CD4-positive, alpha-beta memory T cell (primary cell): ENCODE results near the gene ERC1. TPM values are rescaled to one million over a fixed set of nuclear protein-coding genes. Genes with fewer than 3 reads are reported as not detected.

Experiments used
- CTCF ChIA-PET: fragments of 350-600 bp; sonication (Branson Sonifier 250); formaldehyde crosslinking; loops from one replicate; lab custom pipeline; 2021; ENCODE audit warnings: inconsistent platforms; ENCODE audit not compliant: partially characterized antibody; lab: Charles Lee
- POLR2A ChIA-PET: fragments of 350-600 bp; sonication (Branson Sonifier 250); formaldehyde crosslinking; loops from one replicate; lab custom pipeline; 2021; ENCODE audit not compliant: partially characterized antibody; lab: Charles Lee
- DNase-seq, 5 donors: peaks; one replicate each; pipeline versions ENCODE4 v3.0.0 to v3.0.0-alpha.2; 2020 to 2022; ENCODE audit warnings: mixed read lengths in 1 of 5
- H3K27ac ChIP-seq: one replicate; pipeline ENCODE4 v1.7.0; 2013; ENCODE audit warnings: low read depth, low read length
- H3K27me3 ChIP-seq: 2 replicates; pipeline ENCODE4 v1.7.0; 2013; ENCODE audit warnings: mild to moderate bottlenecking, low read length, moderate library complexity; ENCODE audit not compliant: insufficient read depth
- H3K36me3 ChIP-seq: 2 replicates; pipeline ENCODE4 v1.7.0; 2013; ENCODE audit warnings: mild to moderate bottlenecking, low read length, moderate library complexity; ENCODE audit not compliant: insufficient read depth
- H3K4me1 ChIP-seq: 2 replicates; pipeline ENCODE4 v1.7.0; 2013; ENCODE audit warnings: mild to moderate bottlenecking, low read length, moderate library complexity; ENCODE audit not compliant: insufficient read depth
- H3K4me3 ChIP-seq, 2 donors: one replicate each; pipeline ENCODE4 v1.7.0; 2013; ENCODE audit warnings: low read length in 2 of 2, mild to moderate bottlenecking in 1 of 2
- H3K9me3 ChIP-seq, 2 donors: one replicate each; pipeline ENCODE4 v1.7.0; 2013; ENCODE audit warnings: low read length in 2 of 2, control low read depth in 1 of 2; ENCODE audit not compliant: control insufficient read depth in 1 of 2
- H3K27ac Mint-ChIP-seq, 7 donors: one replicate each; pipeline ENCODE4 v1.8.0; 2020 to 2021; ENCODE audit warnings: mixed read lengths in 7 of 7, mild to moderate bottlenecking in 6 of 7, inconsistent platforms in 3 of 7, moderate library complexity in 3 of 7
- H3K27me3 Mint-ChIP-seq, 2 donors: one replicate each; pipeline ENCODE4 v1.8.0; 2020 to 2021; ENCODE audit warnings: mixed read lengths in 2 of 2
- H3K36me3 Mint-ChIP-seq, 2 donors: one replicate each; pipeline ENCODE4 v1.8.0; 2020 to 2021; ENCODE audit warnings: mixed read lengths in 2 of 2, inconsistent platforms in 1 of 2, mild to moderate bottlenecking in 1 of 2
- H3K4me1 Mint-ChIP-seq, 4 donors: one replicate each; pipeline ENCODE4 v1.8.0; 2020 to 2021; ENCODE audit warnings: mixed read lengths in 4 of 4, mild to moderate bottlenecking in 1 of 4
- H3K4me3 Mint-ChIP-seq, 8 donors: one replicate each; pipeline ENCODE4 v1.8.0; 2020 to 2021; ENCODE audit warnings: mixed read lengths in 8 of 8, mild to moderate bottlenecking in 7 of 8, moderate library complexity in 6 of 8, inconsistent platforms in 3 of 8
- H3K9me3 Mint-ChIP-seq, 8 donors: one replicate each; pipeline ENCODE4 v1.8.0; 2020 to 2021; ENCODE audit warnings: mixed read lengths in 8 of 8, mild to moderate bottlenecking in 5 of 8, inconsistent platforms in 3 of 8, moderate library complexity in 1 of 8
- intact Hi-C: fragments of 100-400 bp; cut with micrococcal nuclease; formaldehyde crosslinking; loops from one replicate; pipeline ENCODE4 v1.15.1; 2023
- polyA plus RNA-seq, 2 donors: library from polyadenylated mRNA; unstranded; fragments of 300-500 nt; fragmentation: Illumina TruSeq; gene quantifications; one replicate each; pipeline ENCODE4 v1.2.3, GENCODE V29; 2021
- total RNA-seq, 2 experiments: library from RNA; stranded (reverse); gene quantifications; one replicate each; pipeline ENCODE4 v1.2.3, GENCODE V29; 2021

The ERC1 gene
- total and polyA plus RNA-seq, 4 experiments from 2014 or later: 4.0 to 41.7 (median 28.7) TPM

DNA sequence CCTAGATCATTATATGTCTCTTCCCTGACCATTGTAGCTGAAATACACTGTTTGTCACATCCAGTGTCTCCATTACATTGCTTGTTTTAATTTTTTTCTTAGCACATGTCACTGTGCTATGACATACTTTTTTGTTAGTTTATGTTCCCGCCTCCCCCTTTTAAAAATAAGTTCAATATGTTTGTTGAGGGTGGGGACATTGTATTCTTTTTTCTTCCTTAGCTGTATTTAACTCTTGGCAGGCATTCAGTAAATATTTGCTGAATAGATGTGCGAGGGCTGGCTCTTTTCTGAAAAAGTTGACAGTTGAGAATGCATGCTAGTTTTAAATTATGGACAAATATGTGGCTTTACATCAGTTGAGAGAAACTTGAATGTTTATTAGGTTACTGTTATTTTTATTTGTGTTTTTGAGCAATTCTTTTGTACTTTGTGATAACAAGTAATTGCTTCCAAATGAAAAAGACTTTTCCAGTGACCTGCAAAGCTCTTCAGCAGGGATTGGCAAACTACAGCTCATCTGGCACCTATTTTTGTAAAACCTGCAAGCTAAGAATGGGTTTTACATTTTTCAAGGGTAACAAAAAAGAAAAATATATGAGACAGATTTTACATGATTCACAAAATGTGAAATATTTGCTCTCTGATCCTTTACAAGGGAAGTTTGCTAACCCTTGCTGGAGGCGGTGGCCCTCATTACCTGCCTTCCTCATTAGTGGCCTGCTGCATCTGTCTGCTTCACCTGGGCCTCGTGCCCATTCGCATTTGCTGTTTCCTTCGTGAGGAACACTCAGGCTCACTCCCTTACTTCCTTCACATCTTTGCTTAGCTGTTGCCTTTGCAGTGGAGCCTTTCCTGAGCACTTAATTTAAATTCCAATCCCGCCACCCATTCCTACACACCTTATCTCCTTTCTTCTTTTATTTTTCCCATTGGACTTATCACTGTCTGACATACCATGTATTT, 229.4 kb downstream of the ERC1 start:
- no peak overlapping the region for H3K27ac Mint-ChIP-seq
- no peaks in the 10 kb centered on the region for H3K4me1 ChIP-seq
- no peak for DNase-seq
- H3K4me1 Mint-ChIP-seq: peaks cover 0 to 2% (median 0%) of the 10 kb centered on the region in 4 donors
- intact Hi-C loops: no loop called here
- H3K9me3 Mint-ChIP-seq: no peaks in the 10 kb centered on the region
- CTCF ChIA-PET: interaction anchor here (1.6 kb wide), 1 partner anchor 102 kb away, joined by 6 read pairs; no protein-coding TSS in a partner anchor
- no peaks in the 10 kb centered on the region for H3K36me3 ChIP-seq
- peaks cover 0 to 9% of the 10 kb centered on the region in 2 donors for H3K36me3 Mint-ChIP-seq
- H3K27me3 Mint-ChIP-seq: no peaks in the 10 kb centered on the region
- H3K27me3 ChIP-seq: no peaks in the 10 kb centered on the region
- H3K27ac ChIP-seq: no peak overlapping the region
- POLR2A ChIA-PET: no interaction called here
- H3K9me3 ChIP-seq: no peaks in the 10 kb centered on the region
- H3K4me3 Mint-ChIP-seq: no peak overlapping the region
- H3K4me3 ChIP-seq: no peak overlapping the region

GRCh38 chr12:1222858-1223639, 232.0 kb downstream of the ERC1 start:
- no peaks in the 10 kb centered on the region for H3K9me3 Mint-ChIP-seq
- H3K27me3 Mint-ChIP-seq: no peaks in the 10 kb centered on the region
- H3K27ac Mint-ChIP-seq: no peak overlapping the region
- H3K4me3 Mint-ChIP-seq: no peak overlapping the region
- no peaks in the 10 kb centered on the region for H3K27me3 ChIP-seq
- H3K27ac ChIP-seq: no peak overlapping the region
- H3K36me3 Mint-ChIP-seq: peaks cover 0 to 9% of the 10 kb centered on the region in 2 donors
- peaks cover 12 to 18% (median 16%) of the 10 kb centered on the region in 4 donors for H3K4me1 Mint-ChIP-seq
- no peak for DNase-seq
- H3K4me3 ChIP-seq: no peak overlapping the region
- H3K9me3 ChIP-seq: no peaks in the 10 kb centered on the region
- no peaks in the 10 kb centered on the region for H3K36me3 ChIP-seq
- ChIA-PET POLR2A (no interaction called here), CTCF (no interaction called here)
- intact Hi-C loops: no loop called here
- H3K4me1 ChIP-seq: peaks cover 5% of the 10 kb centered on the region

GRCh38 chr12:1226951-1227350, 235.9 kb downstream of the ERC1 start:
- CTCF ChIA-PET: no interaction called here
- POLR2A ChIA-PET: no interaction called here
- peaks cover 13 to 18% (median 17%) of the 10 kb centered on the region in 4 donors for H3K4me1 Mint-ChIP-seq
- Histone ChIP-seq H3K9me3 (no peaks in the 10 kb centered on the region), H3K27ac (no peak overlapping the region), H3K4me3 (no peak overlapping the region), H3K4me1 (peaks cover 5% of the 10 kb centered on the region), H3K27me3 (no peaks in the 10 kb centered on the region), H3K36me3 (no peaks in the 10 kb centered on the region)
- H3K9me3 Mint-ChIP-seq: peaks cover 0 to 3% (median under 1%) of the 10 kb centered on the region in 8 donors
- H3K4me3 Mint-ChIP-seq: no peak overlapping the region
- no peaks in the 10 kb centered on the region for H3K27me3 Mint-ChIP-seq
- peaks cover 2 to 21% of the 10 kb centered on the region in 2 donors for H3K36me3 Mint-ChIP-seq
- no peak for DNase-seq
- H3K27ac Mint-ChIP-seq: no peak overlapping the region
- intact Hi-C loops: no loop called here

DNA sequence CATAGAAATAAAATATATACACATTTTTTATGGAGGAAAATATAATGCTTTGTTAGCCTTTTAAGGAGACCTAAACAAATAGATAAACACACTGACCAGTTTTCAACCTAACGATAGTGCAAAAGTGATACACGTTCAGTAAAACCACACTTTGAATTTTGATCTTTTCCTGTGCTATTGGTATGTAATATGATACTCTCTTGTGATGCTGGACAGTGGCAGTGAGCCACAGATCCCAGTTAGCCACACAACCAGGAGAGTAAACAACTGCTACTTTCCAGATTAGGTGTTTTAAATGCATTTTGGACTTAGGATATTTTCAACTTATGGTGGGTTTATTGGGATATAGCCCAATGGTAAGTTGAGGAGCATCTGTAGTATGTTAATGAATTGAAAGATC, 243.1 kb downstream of the ERC1 start:
- no peaks in the 10 kb centered on the region for H3K36me3 ChIP-seq
- Mint-ChIP-seq H3K4me3 (no peak overlapping the region), H3K9me3 (peaks cover 0 to 5% (median 1%) of the 10 kb centered on the region in 8 donors), H3K27me3 (no peaks in the 10 kb centered on the region), H3K27ac (no peak overlapping the region), H3K4me1 (peaks cover 0 to 2% (median under 1%) of the 10 kb centered on the region in 4 donors), H3K36me3 (peaks cover 18 to 37% of the 10 kb centered on the region in 2 donors)
- no peak for DNase-seq
- no peak overlapping the region for H3K4me3 ChIP-seq
- ChIA-PET POLR2A (no interaction called here), CTCF (no interaction called here)
- intact Hi-C loops: no loop called here
- H3K9me3 ChIP-seq: no peaks in the 10 kb centered on the region
- no peaks in the 10 kb centered on the region for H3K27me3 ChIP-seq
- H3K4me1 ChIP-seq: no peaks in the 10 kb centered on the region
- no peak overlapping the region for H3K27ac ChIP-seq

DNA sequence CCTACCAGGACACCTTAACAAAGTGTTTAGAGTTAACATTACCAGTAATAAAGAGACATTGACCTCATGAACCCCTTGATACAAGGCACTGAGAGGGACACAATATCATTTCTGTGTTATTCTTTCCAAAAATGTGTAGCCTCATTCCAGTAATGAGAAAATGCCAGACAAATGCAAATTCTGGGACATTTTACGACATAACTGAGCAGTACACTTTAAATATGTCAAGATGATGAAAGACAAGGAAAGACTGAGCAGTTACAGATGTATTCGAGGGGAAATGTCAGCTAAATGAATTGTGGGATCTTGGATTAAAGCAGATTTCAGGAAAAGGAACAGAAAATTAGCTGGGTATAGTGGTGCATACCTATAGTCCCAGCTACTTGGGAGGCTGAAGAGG, 255.6 kb downstream of the ERC1 start:
- H3K4me1 Mint-ChIP-seq: peaks cover 0 to 2% (median 0%) of the 10 kb centered on the region in 4 donors
- Histone ChIP-seq H3K27ac (no peak overlapping the region), H3K36me3 (no peaks in the 10 kb centered on the region), H3K27me3 (no peaks in the 10 kb centered on the region), H3K4me1 (no peaks in the 10 kb centered on the region), H3K9me3 (no peaks in the 10 kb centered on the region), H3K4me3 (no peak overlapping the region)
- peaks cover 3 to 5% of the 10 kb centered on the region in 2 donors for H3K36me3 Mint-ChIP-seq
- ChIA-PET POLR2A (no interaction called here), CTCF (no interaction called here)
- no peak for DNase-seq
- H3K27me3 Mint-ChIP-seq: no peaks in the 10 kb centered on the region
- intact Hi-C loops: no loop called here
- peak overlapping the region in 1 of 7 donors; percentile 52 for H3K27ac Mint-ChIP-seq
- no peak overlapping the region for H3K4me3 Mint-ChIP-seq
- H3K9me3 Mint-ChIP-seq: no peaks in the 10 kb centered on the region

DNA sequence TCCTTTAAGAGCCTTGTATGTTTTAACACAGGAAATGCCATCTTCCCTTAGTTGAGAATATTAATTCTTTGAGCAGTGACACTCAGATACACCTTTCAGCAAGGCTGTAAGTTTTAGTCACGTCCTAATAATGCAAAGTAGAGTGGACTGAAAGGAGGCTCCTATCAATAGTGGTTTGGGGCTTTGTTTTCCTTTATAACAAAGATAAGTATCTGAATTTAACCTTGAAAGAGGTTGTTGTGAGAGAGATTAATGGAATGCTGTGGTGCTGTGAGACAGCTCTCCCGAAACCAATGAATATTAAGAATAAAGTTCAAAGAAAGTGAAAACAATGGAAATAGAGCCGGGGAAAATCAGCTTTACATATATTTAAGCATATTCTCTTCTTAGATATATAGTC, 259.6 kb downstream of the ERC1 start:
- DNase-seq: no peak
- CTCF ChIA-PET: no interaction called here
- H3K27ac ChIP-seq: no peak overlapping the region
- Mint-ChIP-seq H3K9me3 (peaks cover 0 to 2% (median 0%) of the 10 kb centered on the region in 8 donors), H3K4me1 (peaks cover 0 to 2% (median 0%) of the 10 kb centered on the region in 4 donors), H3K27ac (peak overlapping the region in 2 of 7 donors; percentile 7 to 45), H3K36me3 (peaks cover 8 to 16% of the 10 kb centered on the region in 2 donors), H3K4me3 (no peak overlapping the region), H3K27me3 (no peaks in the 10 kb centered on the region)
- intact Hi-C loops: no loop called here
- no peak overlapping the region for H3K4me3 ChIP-seq
- POLR2A ChIA-PET: no interaction called here
- no peaks in the 10 kb centered on the region for H3K9me3 ChIP-seq
- no peaks in the 10 kb centered on the region for H3K27me3 ChIP-seq
- no peaks in the 10 kb centered on the region for H3K36me3 ChIP-seq
- no peaks in the 10 kb centered on the region for H3K4me1 ChIP-seq

- Mint-ChIP-seq H3K9me3 (peaks cover 0 to 2% (median 0%) of the 10 kb centered on the region in 8 donors), H3K4me1 (no peaks in the 10 kb centered on the region), H3K36me3 (peaks cover 14 to 29% of the 10 kb centered on the region in 2 donors), H3K27ac (peak overlapping the region in 1 of 7 donors; percentile 6), H3K27me3 (no peaks in the 10 kb centered on the region), H3K4me3 (peak overlapping the region in 1 of 8 donors; percentile 33)
- no peaks in the 10 kb centered on the region for H3K4me1 ChIP-seq
- H3K36me3 ChIP-seq: no peaks in the 10 kb centered on the region
- intact Hi-C loops: no loop called here
- H3K27me3 ChIP-seq: no peaks in the 10 kb centered on the region
- H3K4me3 ChIP-seq: no peak overlapping the region
- ChIA-PET CTCF (no interaction called here), POLR2A (interaction anchor here (1.2 kb wide), 1 partner anchor 9 kb away, joined by 3 read pairs; no protein-coding TSS in a partner anchor)
- H3K9me3 ChIP-seq: no peaks in the 10 kb centered on the region
- no peak overlapping the region for H3K27ac ChIP-seq
- DNase-seq: no peak
These were observed 261.7 kb downstream of the ERC1 start for GRCh38 chr12:1252758-1253157.
